Endothelial cell of umbilical vein (primary cell): ENCODE data around the gene AFAP1L2. TPM values are rescaled to one million over a fixed set of nuclear protein-coding genes. Genes with fewer than 3 reads are reported as not detected.

Source experiments
- BruUV-seq: library from RNA; stranded (reverse); fragments of 400-500 nt; replicated peaks from 2 replicates; lab custom pipeline; 2021; lab: Mats Ljungman, UMichigan
- CTCF ChIA-PET: fragments of 300-600, 350-600 bp; sonication (Branson Sonifier 250); formaldehyde crosslinking; loops from one replicate; lab custom pipeline; 2021; ENCODE audit warnings: antibody characterized with exemption, inconsistent platforms; lab: Charles Lee
- POLR2A ChIA-PET: fragments of 300-600, 350-600 bp; sonication (Branson Sonifier 250); formaldehyde crosslinking; loops from one replicate; lab custom pipeline; 2021; ENCODE audit warnings: antibody characterized with exemption, inconsistent platforms; lab: Charles Lee
- DNase-seq: peaks from one replicate; pipeline ENCODE4 v3.0.0-alpha.2; 2011; ENCODE audit warnings: low read depth, low spot score
- FAIRE-seq: peaks from 2 replicates; lab custom pipeline; 2011; peaks lifted over from hg19 to GRCh38; lab: Jason Lieb, UNC
- H2AFZ ChIP-seq: 2 replicates; pipeline ENCODE4 v1.6.0; 2012; ENCODE audit warnings: low read depth, low read length, control low read depth, inconsistent platforms
- H3K27ac ChIP-seq: 2 replicates; pipeline ENCODE4 v1.5.1; 2011; ENCODE audit warnings: low read depth, mild to moderate bottlenecking, control low read depth, low read length, moderate library complexity; ENCODE audit not compliant: insufficient read depth
- H3K27me3 ChIP-seq, 2 experiments: 2 replicates each; pipeline versions ENCODE4 v1.6.0 to v1.6.1; 2011; ENCODE audit warnings: low read length in 2 of 2, mixed read lengths in 1 of 2; ENCODE audit not compliant: control insufficient read depth in 2 of 2, insufficient read depth in 2 of 2
- H3K36me3 ChIP-seq, 2 experiments: 2 replicates in 1 of 2; 3 replicates in 1 of 2; pipeline ENCODE4 v1.5.1; 2011; ENCODE audit warnings: low read length in 2 of 2, mild to moderate bottlenecking in 1 of 2, moderate library complexity in 1 of 2; ENCODE audit not compliant: control insufficient read depth in 2 of 2, insufficient read depth in 2 of 2; ENCODE audit errors: extremely low read depth in 1 of 2
- H3K4me1 ChIP-seq: 3 replicates; pipeline ENCODE4 v1.5.1; 2011; ENCODE audit warnings: mild to moderate bottlenecking, low read length; ENCODE audit not compliant: control insufficient read depth, insufficient read depth; ENCODE audit errors: extremely low read depth
- H3K4me2 ChIP-seq: 2 replicates; pipeline ENCODE4 v1.6.1; 2011; ENCODE audit warnings: low read length, control low read depth, mixed read lengths; ENCODE audit not compliant: insufficient read depth
- H3K4me3 ChIP-seq, 3 experiments: fragments of 200-600 bp in 1 of 3; sonication (generic), shearing (Covaris generic) in 1 of 3; replicated peaks in 1 of 3; 2 replicates each; pipeline ENCODE4 v1.5.1; 2011 to 2016; ENCODE audit warnings: control low read depth in 3 of 3, low read length in 3 of 3, mild to moderate bottlenecking in 2 of 3, inconsistent platforms in 1 of 3, low read depth in 1 of 3, moderate library complexity in 1 of 3; ENCODE audit not compliant: insufficient read depth in 1 of 3
- H3K79me2 ChIP-seq: 2 replicates; pipeline ENCODE4 v1.6.0; 2012; ENCODE audit warnings: low read length, inconsistent platforms; ENCODE audit not compliant: control insufficient read depth, insufficient read depth
- H3K9ac ChIP-seq: replicated peaks from 2 replicates; pipeline ENCODE3; 2011; ENCODE audit warnings: low read length, control low read depth; ENCODE audit not compliant: insufficient read depth; ENCODE audit errors: extremely low read depth
- H3K9me1 ChIP-seq: replicated peaks from 3 replicates; pipeline ENCODE4 v1.6.0; 2011; ENCODE audit warnings: mild to moderate bottlenecking, low read length; ENCODE audit not compliant: control insufficient read depth, insufficient read depth; ENCODE audit errors: extremely low read depth
- H3K9me3 ChIP-seq: replicated peaks from 2 replicates; pipeline ENCODE4 v1.5.1; 2012; ENCODE audit warnings: low read length, inconsistent platforms; ENCODE audit not compliant: control insufficient read depth, insufficient read depth
- H4K20me1 ChIP-seq: replicated peaks from 2 replicates; pipeline ENCODE3; 2011; ENCODE audit warnings: mild to moderate bottlenecking, low read length; ENCODE audit not compliant: control insufficient read depth, insufficient read depth; ENCODE audit errors: extremely low read depth
- EZH2 ChIP-seq: IDR thresholded peaks from 2 replicates; pipeline ENCODE4 v1.6.1; 2012; ENCODE audit warnings: borderline replicate concordance, low read depth, mild to moderate bottlenecking, moderate library complexity, low read length, inconsistent platforms; ENCODE audit not compliant: severe bottlenecking
- FOS ChIP-seq: IDR thresholded peaks from 2 replicates; pipeline ENCODE4 v1.6.1; 2011; ENCODE audit warnings: mild to moderate bottlenecking, low read length, moderate library complexity, borderline replicate concordance; ENCODE audit not compliant: insufficient read depth
- GATA2 ChIP-seq: IDR thresholded peaks from 2 replicates; pipeline ENCODE4 v1.7.0; 2011; ENCODE audit warnings: low read depth, mild to moderate bottlenecking, moderate library complexity, mixed read lengths, low read length; ENCODE audit not compliant: insufficient read length, insufficient read depth
- JUN ChIP-seq: IDR thresholded peaks from 2 replicates; pipeline ENCODE4 v1.6.1; 2011; ENCODE audit warnings: borderline replicate concordance, low read depth; ENCODE audit not compliant: insufficient read length, insufficient read depth
- MYC ChIP-seq: IDR thresholded peaks from one replicate; pipeline ENCODE4 v1.6.1; 2011; ENCODE audit warnings: mild to moderate bottlenecking, low read depth, low read length
- POLR2A ChIP-seq: IDR thresholded peaks from 2 replicates; pipeline ENCODE4 v1.6.1; 2012; ENCODE audit warnings: low read depth, mild to moderate bottlenecking, control low read depth, low read length
- POLR2AphosphoS5 ChIP-seq: IDR thresholded peaks from 2 replicates; pipeline ENCODE4 v1.6.1; 2012; ENCODE audit warnings: low read depth, mild to moderate bottlenecking, control low read depth, low read length, moderate library complexity; ENCODE audit not compliant: insufficient read depth
- dilution Hi-C: fragments of 300-500 bp; cut with MboI; formaldehyde crosslinking; loops from one replicate; pipeline ENCODE4 v1.15.0; 2019; ENCODE audit warnings: low sequenced_read_pairs; ENCODE audit not compliant: extremely low pct_ligation_motif_present
- intact Hi-C: fragments of 100-400 bp; cut with micrococcal nuclease; formaldehyde crosslinking; loops from one replicate; pipeline ENCODE4 v1.10.0; 2022
- polyA plus RNA-seq, 4 experiments: library from polyadenylated mRNA; depleted of rRNA in 3 of 4; stranded (reverse) in 3 of 4; unstranded in 1 of 4; fragments of >200 nt; gene quantifications; 2 replicates each; pipeline versions ENCODE4 v1.2.1 to v1.2.3, GENCODE V29; 2011 to 2012; ENCODE audit warnings: missing spikeins in 1 of 4
- total RNA-seq: library from RNA; stranded (reverse); gene quantifications from 2 replicates; pipeline ENCODE4 v1.2.3, GENCODE V29; 2021
- TF ChIP-seq, protein P1 (sequence below), 2 donors: IDR thresholded peaks; 1 replicate in 1 of 2; 2 replicates in 1 of 2; pipeline ENCODE4 v1.5.1; 2011; ENCODE audit warnings: low read length in 2 of 2, mild to moderate bottlenecking in 2 of 2, moderate library complexity in 2 of 2, control low read depth in 1 of 2, inconsistent platforms in 1 of 2, low read depth in 1 of 2; ENCODE audit not compliant: insufficient read depth in 1 of 2; ENCODE audit errors: extremely low read depth in 1 of 2
- TF ChIP-seq, protein P2 (sequence below): IDR thresholded peaks from 2 replicates; pipeline ENCODE4 v1.6.1; 2011; ENCODE audit not compliant: insufficient read depth, insufficient read length

Gene AFAP1L2
- total and polyA plus RNA-seq, 2 donors (not counting 3 experiments of a cell fraction or from before 2014, with no cell fraction given), result 0.90 to 4.1 TPM

DNA sequence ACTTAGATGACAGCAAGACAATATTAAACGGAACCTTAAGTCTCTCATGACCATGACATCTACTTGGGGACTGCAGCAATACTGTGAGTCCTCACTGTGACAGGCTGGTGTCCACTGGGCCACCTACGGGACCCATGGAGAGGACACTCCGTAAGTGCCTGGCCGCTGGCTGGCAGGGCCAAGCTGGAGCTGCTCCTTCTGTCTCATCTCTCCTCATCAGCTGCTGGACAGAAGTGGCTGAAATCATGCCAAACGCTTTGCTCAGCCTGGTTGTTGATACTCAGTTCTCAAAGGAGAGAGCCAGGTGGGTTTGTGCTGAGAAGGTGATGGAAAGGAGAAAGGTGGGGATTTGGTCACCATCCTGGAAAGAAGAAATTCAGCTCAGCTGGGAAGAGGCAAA lies 33.3 kb downstream of the AFAP1L2 start:
- BruUV-seq, result no TSS peak
- DNase-seq (no peak), FAIRE-seq (no peak)
- no peak overlapping the region for H3K9ac ChIP-seq
- intact Hi-C loops, result loop anchor here (10.0 kb wide), 1 partner anchor 324 kb away; no protein-coding TSS in a partner anchor
- H2AFZ ChIP-seq, result no peak overlapping the region
- H3K79me2 ChIP-seq, result no peaks in the 10 kb centered on the region
- dilution Hi-C loops, result no loop called here
- H3K36me3 ChIP-seq, result no peaks in the 10 kb centered on the region
- no peaks in the 10 kb centered on the region for H4K20me1 ChIP-seq
- H3K27ac ChIP-seq, result no peak overlapping the region
- H3K9me1 ChIP-seq, result no peaks in the 10 kb centered on the region
- peaks cover 6 to 14% of the 10 kb centered on the region in 2 experiments for H3K27me3 ChIP-seq
- H3K4me2 ChIP-seq, result no peak overlapping the region
- ChIA-PET CTCF (interaction anchor here (2.2 kb wide), 1 partner anchor 67 kb away, joined by 9 read pairs; no protein-coding TSS in a partner anchor), POLR2A (no interaction called here)
- H3K4me3 ChIP-seq, result no peak overlapping the region
- TF ChIP-seq POLR2A (no peak), POLR2AphosphoS5 (no peak), FOS (no peak), GATA2 (no peak), JUN (no peak), EZH2 (no peak), MYC (no peak)
- TF ChIP-seq, protein P1, sequence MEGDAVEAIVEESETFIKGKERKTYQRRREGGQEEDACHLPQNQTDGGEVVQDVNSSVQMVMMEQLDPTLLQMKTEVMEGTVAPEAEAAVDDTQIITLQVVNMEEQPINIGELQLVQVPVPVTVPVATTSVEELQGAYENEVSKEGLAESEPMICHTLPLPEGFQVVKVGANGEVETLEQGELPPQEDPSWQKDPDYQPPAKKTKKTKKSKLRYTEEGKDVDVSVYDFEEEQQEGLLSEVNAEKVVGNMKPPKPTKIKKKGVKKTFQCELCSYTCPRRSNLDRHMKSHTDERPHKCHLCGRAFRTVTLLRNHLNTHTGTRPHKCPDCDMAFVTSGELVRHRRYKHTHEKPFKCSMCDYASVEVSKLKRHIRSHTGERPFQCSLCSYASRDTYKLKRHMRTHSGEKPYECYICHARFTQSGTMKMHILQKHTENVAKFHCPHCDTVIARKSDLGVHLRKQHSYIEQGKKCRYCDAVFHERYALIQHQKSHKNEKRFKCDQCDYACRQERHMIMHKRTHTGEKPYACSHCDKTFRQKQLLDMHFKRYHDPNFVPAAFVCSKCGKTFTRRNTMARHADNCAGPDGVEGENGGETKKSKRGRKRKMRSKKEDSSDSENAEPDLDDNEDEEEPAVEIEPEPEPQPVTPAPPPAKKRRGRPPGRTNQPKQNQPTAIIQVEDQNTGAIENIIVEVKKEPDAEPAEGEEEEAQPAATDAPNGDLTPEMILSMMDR (IDR thresholded peaks at IDR 0.05; ENCODE audit: extremely low read depth in 1 of 2, insufficient read depth in 1 of 2, low read depth in 1 of 2, low read length in 2 of 2), result no peak
- TF ChIP-seq, protein P2, sequence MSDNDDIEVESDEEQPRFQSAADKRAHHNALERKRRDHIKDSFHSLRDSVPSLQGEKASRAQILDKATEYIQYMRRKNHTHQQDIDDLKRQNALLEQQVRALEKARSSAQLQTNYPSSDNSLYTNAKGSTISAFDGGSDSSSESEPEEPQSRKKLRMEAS, result no peak
- no peaks in the 10 kb centered on the region for H3K9me3 ChIP-seq
- H3K4me1 ChIP-seq, result peaks cover 26% of the 10 kb centered on the region
